Caco-2 (cell line): ENCODE measurements around the gene DEFB119. TPM values are rescaled to one million over a fixed set of nuclear protein-coding genes. Genes with fewer than 3 reads are reported as not detected.

ENCODE experiments used
- BruUV-seq: library from RNA; stranded (reverse); fragments of 400-500 nt; replicated peaks from 2 replicates; lab custom pipeline; 2021; lab: Mats Ljungman, UMichigan
- CTCF ChIA-PET: fragments of 300-600 bp; sonication (Branson Sonifier 250); formaldehyde crosslinking; loops from one replicate; lab custom pipeline; 2022; ENCODE audit warnings: antibody characterized with exemption; lab: Charles Lee
- POLR2A ChIA-PET: fragments of 300-600 bp; sonication (Branson Sonifier 250); formaldehyde crosslinking; loops from one replicate; lab custom pipeline; 2022; ENCODE audit warnings: antibody characterized with exemption; lab: Charles Lee
- DNase-seq, 2 experiments: peaks; one replicate each; pipeline versions ENCODE4 v3.0.0 to v3.0.0-alpha.2; 2020 to 2022
- H3K27me3 ChIP-seq: replicated peaks from 2 replicates; pipeline ENCODE4 v1.6.0; 2011; ENCODE audit warnings: low read length; ENCODE audit not compliant: control insufficient read depth, insufficient read depth
- H3K36me3 ChIP-seq: 2 replicates; pipeline ENCODE4 v1.5.1; 2011; ENCODE audit warnings: low read length; ENCODE audit not compliant: control insufficient read depth, insufficient read depth
- H3K4me1 ChIP-seq: fragments of 250-450 bp; sonication (Bioruptor Pico); 2 replicates; pipeline ENCODE4 v1.5.1; 2020; ENCODE audit warnings: mild to moderate bottlenecking
- H3K4me3 ChIP-seq: 2 replicates; pipeline ENCODE4 v1.5.1; 2011; ENCODE audit warnings: low read depth, mild to moderate bottlenecking, control low read depth, low read length
- H3K9me3 ChIP-seq: fragments of 250-450 bp; sonication (Bioruptor Pico); 2 replicates; pipeline ENCODE4 v1.5.1; 2020; ENCODE audit warnings: mild to moderate bottlenecking, moderate library complexity
- H3K27ac Mint-ChIP-seq: one replicate; pipeline ENCODE4 v1.8.0; 2022; ENCODE audit warnings: mixed read lengths; ENCODE audit not compliant: unreplicated experiment
- H3K27me3 Mint-ChIP-seq: one replicate; pipeline ENCODE4 v1.8.0; 2022; ENCODE audit warnings: mixed read lengths; ENCODE audit not compliant: insufficient read depth, unreplicated experiment
- H3K36me3 Mint-ChIP-seq: one replicate; pipeline ENCODE4 v1.8.0; 2022; ENCODE audit warnings: mild to moderate bottlenecking, mixed read lengths; ENCODE audit not compliant: insufficient read depth, unreplicated experiment
- H3K4me1 Mint-ChIP-seq: one replicate; pipeline ENCODE4 v1.8.0; 2022; ENCODE audit warnings: low read depth, mixed read lengths; ENCODE audit not compliant: unreplicated experiment
- H3K4me3 Mint-ChIP-seq: one replicate; pipeline ENCODE4 v1.8.0; 2022; ENCODE audit warnings: mild to moderate bottlenecking, moderate library complexity, mixed read lengths; ENCODE audit not compliant: unreplicated experiment
- H3K9me3 Mint-ChIP-seq: one replicate; pipeline ENCODE4 v1.8.0; 2022; ENCODE audit warnings: mixed read lengths; ENCODE audit not compliant: unreplicated experiment
- intact Hi-C: fragments of 100-400 bp; cut with micrococcal nuclease; formaldehyde crosslinking; loops from one replicate; pipeline ENCODE4 v1.10.0; 2022; ENCODE audit not compliant: unreplicated experiment
- total RNA-seq: library from RNA; stranded (reverse); gene quantifications from 2 replicates; pipeline ENCODE4 v1.2.3, GENCODE V29; 2022
- TF ChIP-seq, protein P1 (sequence below), 2 experiments: fragments of 200-600 bp in 1 of 2; IDR thresholded peaks; 1 replicate in 1 of 2; 2 replicates in 1 of 2; pipeline versions ENCODE4 v1.5.1 to v1.8.0; 2011 to 2022; ENCODE audit warnings: antibody characterized with exemption in 1 of 2, control low read depth in 1 of 2, inconsistent platforms in 1 of 2, low read depth in 1 of 2, low read length in 1 of 2, mild to moderate bottlenecking in 1 of 2, moderate library complexity in 1 of 2; ENCODE audit not compliant: insufficient read depth in 1 of 2, severe bottlenecking in 1 of 2, unreplicated experiment in 1 of 2

Gene DEFB119
- total RNA-seq, 1 experiment from 2014 or later: not detected

DNA sequence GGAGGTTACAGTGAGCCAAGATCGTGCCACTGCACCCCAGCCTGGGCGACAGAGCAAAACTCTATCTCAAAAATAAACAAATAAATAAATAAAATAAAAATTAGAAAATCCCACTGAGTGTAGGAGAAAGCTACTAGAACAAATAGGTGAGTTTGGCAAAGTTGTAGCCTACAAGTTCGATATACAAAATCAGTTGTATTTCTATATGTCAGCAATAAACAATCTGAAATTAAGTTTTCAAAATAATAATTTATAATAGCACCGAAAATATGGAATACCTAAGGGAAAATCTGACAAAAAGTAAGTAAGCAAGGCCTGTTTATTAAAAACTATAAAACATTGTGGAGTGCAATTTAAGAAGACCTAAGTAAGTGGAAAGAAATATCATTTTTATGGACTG lies 27.1 kb downstream of the DEFB119 start:
- Mint-ChIP-seq H3K4me3 (no peak overlapping the region), H3K4me1 (no peaks in the 10 kb centered on the region), H3K27ac (no peak overlapping the region), H3K27me3 (peaks cover 19% of the 10 kb centered on the region), H3K9me3 (no peaks in the 10 kb centered on the region), H3K36me3 (no peaks in the 10 kb centered on the region)
- ChIA-PET CTCF (no interaction called here), POLR2A (no interaction called here)
- Histone ChIP-seq H3K36me3 (no peaks in the 10 kb centered on the region), H3K9me3 (peaks cover 9% of the 10 kb centered on the region; the same call in 1 of the 2 replicates), H3K4me1 (no peaks in the 10 kb centered on the region), H3K27me3 (no peaks in the 10 kb centered on the region), H3K4me3 (no peak overlapping the region)
- DNase-seq: no peak
- TF ChIP-seq, protein P1, sequence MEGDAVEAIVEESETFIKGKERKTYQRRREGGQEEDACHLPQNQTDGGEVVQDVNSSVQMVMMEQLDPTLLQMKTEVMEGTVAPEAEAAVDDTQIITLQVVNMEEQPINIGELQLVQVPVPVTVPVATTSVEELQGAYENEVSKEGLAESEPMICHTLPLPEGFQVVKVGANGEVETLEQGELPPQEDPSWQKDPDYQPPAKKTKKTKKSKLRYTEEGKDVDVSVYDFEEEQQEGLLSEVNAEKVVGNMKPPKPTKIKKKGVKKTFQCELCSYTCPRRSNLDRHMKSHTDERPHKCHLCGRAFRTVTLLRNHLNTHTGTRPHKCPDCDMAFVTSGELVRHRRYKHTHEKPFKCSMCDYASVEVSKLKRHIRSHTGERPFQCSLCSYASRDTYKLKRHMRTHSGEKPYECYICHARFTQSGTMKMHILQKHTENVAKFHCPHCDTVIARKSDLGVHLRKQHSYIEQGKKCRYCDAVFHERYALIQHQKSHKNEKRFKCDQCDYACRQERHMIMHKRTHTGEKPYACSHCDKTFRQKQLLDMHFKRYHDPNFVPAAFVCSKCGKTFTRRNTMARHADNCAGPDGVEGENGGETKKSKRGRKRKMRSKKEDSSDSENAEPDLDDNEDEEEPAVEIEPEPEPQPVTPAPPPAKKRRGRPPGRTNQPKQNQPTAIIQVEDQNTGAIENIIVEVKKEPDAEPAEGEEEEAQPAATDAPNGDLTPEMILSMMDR (IDR thresholded peaks at IDR 0.05; ENCODE audit: insufficient read depth in 1 of 2, low read depth in 1 of 2, low read length in 1 of 2, severe bottlenecking in 1 of 2, unreplicated experiment in 1 of 2): no peak
- BruUV-seq: no TSS peak
- intact Hi-C loops: no loop called here

DNA sequence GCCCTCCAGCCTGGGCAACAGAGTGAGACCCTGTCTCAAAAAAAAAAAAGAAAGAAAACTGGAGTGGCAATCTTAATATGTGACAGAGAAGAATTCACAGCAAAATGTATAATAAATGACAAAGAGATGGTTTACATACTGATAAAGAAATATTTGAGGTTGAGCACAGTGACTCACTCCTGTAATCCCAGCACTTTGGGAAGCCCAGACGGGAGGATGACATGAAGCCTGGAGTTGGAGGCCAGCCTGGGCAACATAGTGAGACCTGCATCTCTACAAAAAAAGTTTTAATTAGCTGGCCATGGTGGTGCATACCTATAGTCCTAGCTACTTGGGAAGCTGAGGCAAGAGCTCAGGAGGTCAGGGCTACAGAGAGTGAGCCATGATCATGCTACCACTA lies 34.4 kb downstream of the DEFB119 start:
- POLR2A ChIA-PET: no interaction called here
- peaks cover 6% of the 10 kb centered on the region for H3K27me3 Mint-ChIP-seq
- no peaks in the 10 kb centered on the region for H3K27me3 ChIP-seq
- H3K36me3 ChIP-seq: no peaks in the 10 kb centered on the region
- intact Hi-C loops: no loop called here
- H3K9me3 Mint-ChIP-seq: no peaks in the 10 kb centered on the region
- H3K4me3 Mint-ChIP-seq: no peak overlapping the region
- H3K9me3 ChIP-seq: no peaks in the 10 kb centered on the region
- H3K4me1 Mint-ChIP-seq: no peaks in the 10 kb centered on the region
- CTCF ChIA-PET: no interaction called here
- TF ChIP-seq, protein P1 (IDR thresholded peaks at IDR 0.05; ENCODE audit: insufficient read depth in 1 of 2, low read depth in 1 of 2, low read length in 1 of 2, severe bottlenecking in 1 of 2, unreplicated experiment in 1 of 2): no peak
- H3K27ac Mint-ChIP-seq: no peak overlapping the region
- DNase-seq: no peak
- BruUV-seq: no TSS peak
- no peaks in the 10 kb centered on the region for H3K4me1 ChIP-seq
- no peak overlapping the region for H3K4me3 ChIP-seq
- no peaks in the 10 kb centered on the region for H3K36me3 Mint-ChIP-seq

DNA sequence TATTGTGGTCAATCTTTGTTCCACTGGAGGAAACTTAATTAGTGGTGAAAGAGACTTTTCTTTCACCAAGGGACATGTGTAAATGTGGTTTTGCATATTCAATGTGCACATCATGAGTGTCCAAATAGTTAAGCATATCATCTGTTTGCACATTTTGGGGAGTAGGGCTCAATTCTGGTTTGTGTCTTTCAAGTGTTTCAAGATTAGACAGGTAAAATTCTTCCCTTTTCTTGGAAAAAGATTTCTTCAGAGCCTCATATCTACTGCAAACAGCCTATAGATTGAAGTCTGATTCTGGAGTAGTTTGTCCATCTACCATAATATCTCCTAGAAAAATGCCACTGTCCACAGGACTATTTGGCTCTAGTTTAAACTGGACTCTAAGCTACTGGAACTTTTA lies 48.9 kb downstream of the DEFB119 start:
- DNase-seq: no peak
- H3K36me3 ChIP-seq: no peaks in the 10 kb centered on the region
- Mint-ChIP-seq H3K4me1 (no peaks in the 10 kb centered on the region), H3K9me3 (no peaks in the 10 kb centered on the region), H3K27ac (no peak overlapping the region), H3K4me3 (no peak overlapping the region), H3K36me3 (no peaks in the 10 kb centered on the region), H3K27me3 (peaks cover 13% of the 10 kb centered on the region)
- CTCF ChIA-PET: no interaction called here
- POLR2A ChIA-PET: no interaction called here
- no peaks in the 10 kb centered on the region for H3K27me3 ChIP-seq
- no peak overlapping the region for H3K4me3 ChIP-seq
- no peaks in the 10 kb centered on the region for H3K4me1 ChIP-seq
- TF ChIP-seq, protein P1 (IDR thresholded peaks at IDR 0.05; ENCODE audit: insufficient read depth in 1 of 2, low read depth in 1 of 2, low read length in 1 of 2, severe bottlenecking in 1 of 2, unreplicated experiment in 1 of 2): no peak
- intact Hi-C loops: no loop called here
- no TSS peak for BruUV-seq
- H3K9me3 ChIP-seq: 0 out of 2 replicates have a peak, but pooled peaks cover 8% of the 10 kb centered on the region
